T-helper 1 cell treated with Interleukin-12 subunit alpha and Interleukin-12 subunit beta and Interleukin-4 antibody, amounts not matched to agents 30 μg/mL and 1 μg/mL, for 36 hours (primary cell): Measurements from ENCODE around the gene EFNB1.

Source experiments
- H3K27ac Mint-ChIP-seq: one replicate; pipeline ENCODE4 v1.8.0; 2021; ENCODE audit warnings: mild to moderate bottlenecking, mixed read lengths
- H3K27me3 Mint-ChIP-seq: one replicate; pipeline ENCODE4 v1.8.0; 2021; ENCODE audit warnings: low read depth, mixed read lengths
- H3K36me3 Mint-ChIP-seq: one replicate; pipeline ENCODE4 v1.8.0; 2021; ENCODE audit warnings: low read depth, mixed read lengths
- H3K4me1 Mint-ChIP-seq: one replicate; pipeline ENCODE4 v1.8.0; 2021; ENCODE audit warnings: low read depth, mixed read lengths
- H3K4me3 Mint-ChIP-seq: one replicate; pipeline ENCODE4 v1.8.0; 2021; ENCODE audit warnings: mild to moderate bottlenecking, moderate library complexity, mixed read lengths
- H3K9me3 Mint-ChIP-seq: one replicate; pipeline ENCODE4 v1.8.0; 2021; ENCODE audit warnings: mixed read lengths

The EFNB1 gene

DNA sequence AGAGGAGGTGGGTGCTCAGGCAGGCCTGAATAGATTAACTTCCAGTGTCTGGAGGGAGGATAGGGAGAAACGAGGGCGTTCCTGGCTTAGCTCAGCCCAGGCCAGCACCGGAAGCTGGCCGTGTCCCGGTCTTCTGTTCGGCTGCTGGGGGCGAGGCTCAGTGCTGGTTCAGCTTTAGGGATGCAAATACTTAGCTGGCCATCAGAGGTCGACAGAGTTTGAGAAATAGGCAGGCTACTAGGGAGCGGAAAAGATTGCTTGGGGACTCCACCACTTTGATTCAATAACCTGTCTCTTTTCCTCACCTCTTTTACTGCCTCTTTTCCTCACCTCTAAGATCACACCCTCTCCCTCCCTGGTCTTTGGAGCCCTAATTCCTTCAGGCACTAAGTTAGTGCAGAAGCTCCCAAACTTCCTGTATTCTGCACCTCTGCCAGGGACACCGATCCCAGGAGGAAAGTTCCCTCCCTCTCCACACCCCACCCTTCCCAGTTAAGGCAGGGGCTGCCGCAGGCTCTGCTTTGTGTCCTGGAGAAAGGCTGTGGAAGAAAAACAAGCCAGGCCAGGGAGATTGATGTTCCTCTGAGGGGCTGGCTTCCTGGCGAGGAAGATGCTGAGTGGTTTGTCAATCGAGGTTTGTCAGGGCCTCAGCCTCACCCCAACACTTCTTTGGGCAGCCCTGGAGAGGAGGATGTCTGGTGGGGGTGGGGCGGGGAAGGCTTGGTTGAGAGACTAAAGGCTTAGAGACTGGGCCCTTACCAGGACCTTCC lies 6.0 kb upstream of the EFNB1 start:
- no peaks in the 10 kb centered on the region for H3K9me3 Mint-ChIP-seq
- H3K4me3 Mint-ChIP-seq, result no peak overlapping the region
- H3K4me1 Mint-ChIP-seq, result peaks cover 2% of the 10 kb centered on the region
- no peak overlapping the region for H3K27ac Mint-ChIP-seq
- no peaks in the 10 kb centered on the region for H3K27me3 Mint-ChIP-seq
- H3K36me3 Mint-ChIP-seq, result no peaks in the 10 kb centered on the region

DNA sequence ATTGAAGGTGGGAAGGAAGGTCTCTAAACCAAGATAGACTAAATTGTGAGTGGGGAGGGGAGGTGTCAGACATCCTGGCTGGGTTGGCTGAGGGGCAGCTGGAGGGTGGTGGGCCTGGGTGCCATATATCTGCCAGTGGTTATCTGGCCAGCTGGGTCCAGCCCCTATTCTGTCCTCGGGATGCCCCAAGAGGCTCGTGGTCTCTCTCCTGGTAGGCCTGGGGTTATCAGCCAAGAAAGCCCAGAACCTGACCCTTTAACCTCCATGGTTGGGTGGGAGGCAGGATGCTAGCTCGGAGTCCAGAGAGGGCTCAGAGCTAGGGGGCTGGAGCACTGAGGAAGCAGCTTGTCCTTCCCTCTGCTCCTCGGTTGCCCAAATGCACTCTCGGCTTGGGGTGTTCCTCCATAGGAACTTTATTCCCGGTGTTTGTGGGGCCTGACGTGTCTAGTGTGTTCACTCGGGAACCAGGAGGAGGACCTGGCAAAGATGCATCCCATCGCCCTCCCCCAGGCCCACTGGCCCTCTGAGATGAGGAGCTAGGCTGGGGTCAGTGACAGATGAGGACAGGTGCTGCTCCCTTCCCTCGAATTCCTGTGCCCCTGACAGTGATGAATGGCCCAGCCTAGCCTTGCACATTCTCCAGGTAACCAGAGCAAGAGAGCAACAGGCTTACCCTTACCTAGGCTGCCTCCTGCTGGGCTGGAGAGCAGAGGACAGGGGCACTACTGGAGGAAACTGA lies 5.2 kb upstream of the EFNB1 start:
- H3K4me3 Mint-ChIP-seq, result no peak overlapping the region
- H3K9me3 Mint-ChIP-seq, result no peaks in the 10 kb centered on the region
- no peaks in the 10 kb centered on the region for H3K36me3 Mint-ChIP-seq
- no peaks in the 10 kb centered on the region for H3K27me3 Mint-ChIP-seq
- H3K4me1 Mint-ChIP-seq, result peaks cover 6% of the 10 kb centered on the region
- no peak overlapping the region for H3K27ac Mint-ChIP-seq

DNA sequence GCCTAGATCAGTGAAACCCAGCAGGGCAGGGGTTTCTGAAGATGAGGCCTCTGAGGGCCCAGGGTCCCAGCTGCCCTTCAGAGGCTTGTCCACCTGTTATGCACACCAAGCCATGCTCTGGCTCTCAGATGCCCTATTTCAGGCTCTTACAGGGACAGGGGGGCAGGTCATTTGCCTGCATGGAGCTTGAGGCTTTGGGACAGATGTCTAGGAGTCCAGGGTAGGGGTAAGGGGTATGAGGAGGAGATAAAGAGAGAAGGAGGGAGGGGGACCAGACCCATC lies 4.7 kb upstream of the EFNB1 start:
- Mint-ChIP-seq H3K4me3 (no peak overlapping the region), H3K36me3 (no peaks in the 10 kb centered on the region), H3K9me3 (no peaks in the 10 kb centered on the region), H3K4me1 (peaks cover 6% of the 10 kb centered on the region), H3K27ac (no peak overlapping the region), H3K27me3 (no peaks in the 10 kb centered on the region)

DNA sequence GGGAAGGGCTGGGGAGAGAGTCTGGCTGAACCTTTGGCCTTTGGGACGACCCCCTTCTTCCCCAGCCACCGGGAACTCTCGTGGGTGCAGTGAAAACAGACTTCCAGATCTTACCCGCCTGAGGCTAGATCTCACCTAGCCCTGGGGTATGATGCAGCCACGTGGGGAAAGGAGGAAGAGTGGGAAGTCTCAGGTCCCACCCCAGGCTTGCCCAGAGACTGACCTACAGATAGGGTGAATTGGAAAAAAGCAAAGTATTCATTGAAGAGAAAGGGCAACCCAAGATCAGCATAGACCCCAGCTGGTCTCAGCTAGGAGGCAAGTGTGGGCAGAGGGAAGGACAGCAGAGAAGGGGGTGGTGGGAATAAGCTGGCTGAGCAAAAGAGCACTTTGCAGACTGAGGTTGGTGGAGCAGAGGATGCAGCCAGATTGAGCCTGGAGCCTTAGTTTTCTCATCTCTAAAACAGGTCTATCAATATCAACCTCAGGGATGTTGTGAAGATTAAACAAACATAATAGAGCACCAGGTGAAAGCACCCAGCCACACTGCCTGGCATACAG lies 4.2 kb upstream of the EFNB1 start:
- peaks cover 6% of the 10 kb centered on the region for H3K4me1 Mint-ChIP-seq
- H3K36me3 Mint-ChIP-seq, result no peaks in the 10 kb centered on the region
- no peaks in the 10 kb centered on the region for H3K27me3 Mint-ChIP-seq
- no peaks in the 10 kb centered on the region for H3K9me3 Mint-ChIP-seq
- no peak overlapping the region for H3K4me3 Mint-ChIP-seq
- no peak overlapping the region for H3K27ac Mint-ChIP-seq

DNA sequence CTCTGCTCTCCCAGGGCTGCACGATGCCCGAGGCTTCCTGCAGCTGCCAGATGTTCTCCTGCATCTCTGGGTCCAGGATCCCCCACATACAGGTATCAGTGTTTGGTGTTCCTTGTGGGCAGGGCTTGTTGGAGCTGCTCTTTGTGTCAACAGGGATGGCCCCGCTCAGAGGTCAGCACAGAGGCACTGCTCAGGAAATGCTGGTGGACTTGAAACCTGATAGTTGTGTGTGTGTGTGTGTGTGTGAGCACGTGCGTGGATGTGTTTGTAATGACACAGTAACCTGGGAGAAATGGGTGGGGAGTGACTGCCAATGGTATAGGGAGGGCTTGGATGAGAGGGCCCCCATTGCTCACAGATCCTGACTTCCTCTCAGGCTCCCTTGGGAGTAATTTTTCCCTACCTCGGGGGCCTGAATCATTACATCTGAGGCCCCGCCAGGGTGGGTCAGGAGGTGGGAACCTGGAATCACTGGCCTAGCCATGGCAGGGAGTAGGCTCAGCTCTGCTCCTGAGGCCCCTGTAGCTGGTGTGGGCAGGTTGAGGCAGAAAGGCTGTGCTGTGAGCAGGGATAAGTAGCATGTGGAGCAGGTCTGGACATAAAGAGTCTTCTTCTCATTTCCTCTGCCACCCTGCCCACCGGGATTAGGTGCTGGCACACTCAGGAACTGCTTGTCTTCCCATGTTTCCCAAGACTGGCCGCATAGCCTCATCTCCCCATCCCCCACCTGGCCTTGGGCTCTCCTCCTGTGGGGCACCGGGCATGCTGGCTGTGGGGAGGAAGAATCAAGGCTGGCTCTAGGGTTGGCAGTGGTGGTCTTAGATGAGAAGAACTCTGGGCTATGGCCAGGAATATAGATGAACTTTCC lies 2.5 kb upstream of the EFNB1 start:
- peaks cover 6% of the 10 kb centered on the region for H3K27me3 Mint-ChIP-seq
- H3K9me3 Mint-ChIP-seq, result no peaks in the 10 kb centered on the region
- H3K36me3 Mint-ChIP-seq, result no peaks in the 10 kb centered on the region
- no peak overlapping the region for H3K4me3 Mint-ChIP-seq
- H3K4me1 Mint-ChIP-seq, result peaks cover 12% of the 10 kb centered on the region
- no peak overlapping the region for H3K27ac Mint-ChIP-seq

DNA sequence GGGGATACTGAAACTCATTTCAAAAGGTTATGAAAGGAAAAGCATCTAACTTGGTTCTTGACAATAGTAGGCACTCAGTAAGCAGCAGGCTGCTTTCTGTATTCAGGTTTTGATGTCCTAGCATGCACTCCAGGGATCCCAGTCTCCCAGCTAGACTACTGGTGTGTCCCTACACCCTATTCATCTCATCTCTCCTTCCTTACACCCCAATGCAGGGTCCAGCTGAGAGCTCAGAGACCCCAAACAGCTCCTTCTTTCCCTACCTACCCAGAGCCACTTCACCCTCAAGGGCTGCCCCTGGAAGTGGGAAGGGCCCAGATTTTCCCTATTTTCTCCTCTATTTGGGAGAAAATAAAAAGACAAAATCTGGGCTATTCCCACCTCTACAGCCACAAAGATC lies 1.6 kb upstream of the EFNB1 start:
- Mint-ChIP-seq H3K36me3 (no peaks in the 10 kb centered on the region), H3K4me3 (no peak overlapping the region), H3K4me1 (peaks cover 15% of the 10 kb centered on the region), H3K27me3 (peaks cover 6% of the 10 kb centered on the region), H3K27ac (no peak overlapping the region), H3K9me3 (no peaks in the 10 kb centered on the region)

DNA sequence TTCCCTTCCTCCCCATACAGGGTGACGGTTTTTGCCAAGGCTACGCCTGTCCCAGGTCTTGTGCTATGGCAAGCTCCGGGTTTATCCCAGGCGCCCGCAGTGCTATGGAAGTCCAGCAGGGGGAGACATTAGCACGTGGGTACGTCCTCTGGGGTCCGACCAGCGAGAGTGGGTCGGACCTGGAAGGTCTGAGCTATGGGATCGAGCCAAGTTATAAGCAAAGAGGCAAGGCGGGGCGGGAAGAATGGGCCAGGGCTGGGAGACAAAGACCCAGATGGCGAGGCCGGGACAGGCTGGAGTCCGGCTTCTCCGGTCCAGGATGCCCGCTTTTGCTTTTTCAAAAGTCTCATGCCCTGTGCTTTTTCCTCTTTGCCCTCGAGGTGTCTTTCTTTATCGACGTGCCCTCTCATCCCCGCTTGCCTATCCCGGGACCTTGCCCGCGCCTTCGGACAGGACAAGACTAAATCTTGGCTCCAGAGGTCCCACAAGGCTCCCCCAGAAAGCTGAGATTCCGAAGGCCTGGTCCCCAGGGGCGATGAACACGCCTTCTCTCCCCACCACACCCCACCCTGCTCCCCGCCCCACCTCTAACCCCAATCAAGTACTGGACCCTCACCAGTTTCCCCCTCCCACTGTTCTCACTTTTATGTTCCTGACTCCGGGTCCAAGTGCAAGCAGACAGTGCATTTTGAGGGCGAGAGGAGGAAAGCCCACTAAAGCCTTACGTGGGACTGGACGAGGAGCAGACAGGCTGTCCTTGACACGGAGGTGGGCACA lies 785 bp upstream of the EFNB1 start:
- peaks cover 6% of the 10 kb centered on the region for H3K27me3 Mint-ChIP-seq
- H3K27ac Mint-ChIP-seq, result no peak overlapping the region
- H3K9me3 Mint-ChIP-seq, result no peaks in the 10 kb centered on the region
- peaks cover 16% of the 10 kb centered on the region for H3K4me1 Mint-ChIP-seq
- peak overlapping the region; percentile 91 for H3K4me3 Mint-ChIP-seq
- no peaks in the 10 kb centered on the region for H3K36me3 Mint-ChIP-seq

DNA sequence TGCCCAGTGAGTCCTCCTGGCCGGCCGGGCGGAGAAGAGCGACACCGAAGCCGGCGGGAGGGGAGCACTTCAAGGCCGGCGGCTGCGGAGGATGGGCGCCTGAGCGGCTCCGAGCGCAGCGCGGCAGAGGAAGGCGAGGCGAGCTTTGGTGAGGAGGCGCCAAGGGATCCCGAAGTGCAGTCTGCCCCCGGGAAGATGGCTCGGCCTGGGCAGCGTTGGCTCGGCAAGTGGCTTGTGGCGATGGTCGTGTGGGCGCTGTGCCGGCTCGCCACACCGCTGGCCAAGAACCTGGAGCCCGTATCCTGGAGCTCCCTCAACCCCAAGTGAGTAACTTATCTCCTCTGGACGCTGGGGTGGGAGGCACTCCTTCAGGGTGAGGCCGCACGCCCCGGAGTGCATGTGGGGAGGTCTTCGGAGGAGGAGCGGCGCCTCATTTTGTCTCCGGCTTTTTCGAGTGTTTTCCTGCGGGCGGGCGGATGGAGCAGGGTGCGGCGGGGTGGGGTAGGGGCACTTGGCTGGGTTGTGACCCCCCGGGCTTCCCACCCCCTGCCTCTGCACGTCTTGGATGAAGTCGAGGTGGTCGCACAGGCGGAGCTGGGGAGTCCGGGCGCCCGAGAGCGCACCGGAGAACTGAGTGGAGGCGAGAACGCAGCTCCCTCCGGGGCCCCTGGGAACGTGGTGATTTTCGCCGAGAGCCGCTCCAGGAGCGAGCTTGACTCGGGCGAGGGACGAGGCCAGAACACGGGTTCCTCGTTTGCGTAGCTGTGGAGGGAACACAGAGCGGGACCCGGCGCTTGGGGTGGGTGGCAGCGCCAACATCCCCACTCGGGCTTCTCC lies 979 bp downstream of the EFNB1 start:
- H3K4me1 Mint-ChIP-seq, result peaks cover 16% of the 10 kb centered on the region
- peak overlapping the region; percentile 79 for H3K4me3 Mint-ChIP-seq
- H3K27ac Mint-ChIP-seq, result no peak overlapping the region
- no peaks in the 10 kb centered on the region for H3K9me3 Mint-ChIP-seq
- no peaks in the 10 kb centered on the region for H3K36me3 Mint-ChIP-seq
- peaks cover 6% of the 10 kb centered on the region for H3K27me3 Mint-ChIP-seq

DNA sequence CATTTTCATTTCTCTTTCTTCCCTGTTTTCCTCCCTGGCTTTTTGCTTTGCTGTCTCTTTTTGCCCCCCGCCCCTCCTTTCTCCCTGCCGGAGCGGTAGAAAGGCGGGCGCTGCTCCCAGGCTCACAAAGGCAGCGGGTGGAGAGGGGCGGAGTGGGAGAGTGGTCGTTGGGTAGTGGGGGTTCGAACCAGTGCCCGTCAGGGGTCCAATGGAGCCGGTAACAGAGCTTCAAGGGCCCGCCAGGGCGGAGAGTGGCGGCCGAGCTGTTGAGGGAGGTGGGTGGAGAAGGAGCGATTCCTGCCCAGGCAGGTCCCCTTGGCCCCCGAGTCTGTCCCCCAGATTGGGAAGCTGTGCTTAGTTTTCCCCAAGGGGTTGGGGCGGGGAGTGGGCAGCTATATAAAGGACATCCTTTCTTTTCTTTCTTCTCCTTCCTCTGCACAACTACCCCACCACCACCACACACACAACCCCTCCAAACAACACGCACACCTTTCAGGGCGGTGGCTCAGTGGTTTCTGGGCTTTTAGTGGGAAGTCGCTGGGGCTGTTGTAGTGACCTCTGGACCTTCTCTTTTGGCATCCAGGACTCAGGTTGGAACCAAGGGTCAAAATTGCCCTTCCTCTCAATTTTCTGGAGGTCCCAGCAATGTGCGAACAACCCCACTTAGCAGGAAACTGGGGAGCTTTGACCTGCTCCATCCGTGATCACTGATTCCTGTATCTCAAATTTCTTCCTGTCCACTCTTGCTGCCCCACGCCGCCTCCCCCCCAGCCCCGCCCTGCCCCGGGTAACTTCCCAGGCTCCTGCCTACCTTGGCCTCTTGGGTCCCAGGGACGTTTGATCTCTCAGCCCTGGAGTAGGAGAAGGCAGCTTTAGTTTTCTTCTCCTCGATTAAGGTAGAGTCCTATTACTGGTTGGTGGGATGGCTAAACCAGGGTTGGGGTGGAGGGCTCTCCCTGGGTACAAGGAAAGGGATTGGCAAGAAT lies 1.9 kb downstream of the EFNB1 start:
- Mint-ChIP-seq H3K27ac (no peak overlapping the region), H3K4me3 (peak overlapping the region; percentile 79), H3K36me3 (no peaks in the 10 kb centered on the region), H3K9me3 (no peaks in the 10 kb centered on the region), H3K4me1 (peaks cover 16% of the 10 kb centered on the region), H3K27me3 (peaks cover 6% of the 10 kb centered on the region)

DNA sequence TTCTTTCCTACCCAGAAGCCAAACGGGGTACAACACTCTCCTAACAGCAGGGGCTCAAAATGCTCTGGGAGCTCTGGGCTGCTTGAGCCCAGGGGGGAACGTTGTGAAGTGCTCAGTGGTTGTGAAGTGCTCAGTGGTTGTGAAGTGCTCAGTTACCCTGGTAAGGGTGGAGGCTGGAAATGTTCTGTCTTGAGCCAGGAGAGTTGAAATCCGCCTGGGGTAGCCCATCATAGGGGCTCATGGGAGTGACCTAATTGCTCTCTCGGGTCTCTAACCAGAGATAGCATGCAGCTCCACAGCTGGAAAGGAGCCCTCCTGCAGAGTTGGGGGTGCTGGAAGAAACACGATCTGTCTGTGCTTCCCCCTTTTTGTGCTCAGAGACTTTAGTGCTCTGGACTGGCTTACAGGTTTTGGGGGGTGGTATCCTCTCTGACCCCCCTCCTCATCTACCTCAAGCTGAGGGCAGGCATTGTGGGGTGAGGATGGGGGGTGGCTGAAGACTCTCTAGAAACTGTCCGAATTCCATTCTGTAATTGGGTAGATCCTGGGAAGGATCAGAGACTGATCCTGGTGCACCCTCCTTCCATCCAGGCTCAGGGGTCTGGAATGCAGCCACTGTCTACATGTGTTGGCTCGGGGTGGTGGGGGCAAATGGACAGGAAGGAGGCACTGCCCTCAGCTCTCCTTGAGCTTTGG lies 2.7 kb downstream of the EFNB1 start:
- no peaks in the 10 kb centered on the region for H3K9me3 Mint-ChIP-seq
- peaks cover 6% of the 10 kb centered on the region for H3K27me3 Mint-ChIP-seq
- peaks cover 16% of the 10 kb centered on the region for H3K4me1 Mint-ChIP-seq
- no peak overlapping the region for H3K27ac Mint-ChIP-seq
- H3K36me3 Mint-ChIP-seq, result no peaks in the 10 kb centered on the region
- peak overlapping the region; percentile 23 for H3K4me3 Mint-ChIP-seq

DNA sequence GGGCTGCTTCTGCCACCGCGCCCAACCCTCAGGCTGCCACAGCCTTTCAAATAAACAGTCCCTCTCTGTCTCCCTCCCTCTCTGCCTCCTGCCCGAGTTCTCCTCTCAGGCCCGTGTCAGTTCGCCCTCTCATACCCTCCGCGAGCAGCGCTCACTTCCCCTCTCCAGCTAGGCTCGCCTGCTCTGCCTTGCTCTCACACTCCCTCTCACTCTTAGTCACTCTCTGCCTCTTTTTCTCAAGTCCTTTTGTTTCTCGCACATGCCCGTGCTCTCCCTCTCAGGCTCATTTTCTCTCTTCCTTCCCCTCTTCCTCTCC lies 3.2 kb downstream of the EFNB1 start:
- peaks cover 6% of the 10 kb centered on the region for H3K27me3 Mint-ChIP-seq

More for the DNA sequence above, 3.2 kb downstream of the EFNB1 start:
- Mint-ChIP-seq H3K36me3 (no peaks in the 10 kb centered on the region), H3K4me1 (peaks cover 16% of the 10 kb centered on the region), H3K4me3 (peak overlapping the region; percentile 56), H3K9me3 (no peaks in the 10 kb centered on the region), H3K27ac (no peak overlapping the region)
